Neural cell (in vitro differentiated cells): ENCODE results near the gene EEPD1. TPM values are rescaled to one million over a fixed set of nuclear protein-coding genes. Genes with fewer than 3 reads are reported as not detected.
"Not testable (repeated sequence)": the region's sequence is repeated elsewhere in the genome, so short reads cannot be mapped to it uniquely, and the experiment has no call there.

Experiments used
- H2AFZ ChIP-seq: fragments of 200-600, 300-800 bp; sonication (generic), shearing (Covaris generic); 2 replicates; pipeline ENCODE4 v1.6.0; 2014; ENCODE audit warnings: low read depth, mild to moderate bottlenecking, antibody characterized with exemption, low read length, moderate library complexity
- H3F3A ChIP-seq: fragments of 200-600 bp; shearing (Covaris generic); 2 replicates; pipeline ENCODE4 v1.6.1; 2016; ENCODE audit warnings: mild to moderate bottlenecking, moderate library complexity, mixed read lengths, antibody characterized with exemption, low read length; ENCODE audit not compliant: insufficient read depth, poor library complexity, severe bottlenecking
- H3K27ac ChIP-seq: fragments of 200-600, 300-800 bp; sonication (generic), shearing (Covaris generic); 2 replicates; pipeline ENCODE4 v1.5.1; 2014; ENCODE audit warnings: mild to moderate bottlenecking, low read length, moderate library complexity
- H3K27me3 ChIP-seq: fragments of 300-800, 200-600 bp; sonication (generic), shearing (Covaris generic); 2 replicates; pipeline ENCODE4 v1.6.0; 2014; ENCODE audit warnings: mild to moderate bottlenecking, low read depth, low read length, moderate library complexity; ENCODE audit not compliant: insufficient read depth
- H3K36me3 ChIP-seq: fragments of 300-800, 200-600 bp; sonication (generic), shearing (Covaris generic); 2 replicates; pipeline ENCODE4 v1.5.1; 2014; ENCODE audit warnings: mild to moderate bottlenecking, antibody characterized with exemption, low read length, moderate library complexity; ENCODE audit not compliant: insufficient read depth
- H3K4me2 ChIP-seq: fragments of 300-800, 200-600 bp; sonication (generic), shearing (Covaris generic); 2 replicates; pipeline ENCODE4 v1.6.0; 2014; ENCODE audit warnings: mild to moderate bottlenecking, low read length
- H3K4me3 ChIP-seq: fragments of 300-800, 200-600 bp; sonication (generic), shearing (Covaris generic); 2 replicates; pipeline ENCODE4 v1.5.1; 2014; ENCODE audit warnings: mild to moderate bottlenecking, low read length, moderate library complexity
- H3K79me2 ChIP-seq: fragments of 200-600 bp; shearing (Covaris generic); replicated peaks from 2 replicates; pipeline ENCODE4 v1.6.0; 2014; ENCODE audit warnings: mild to moderate bottlenecking, low read length, moderate library complexity; ENCODE audit not compliant: insufficient read depth
- H3K9ac ChIP-seq: fragments of 300-800, 200-600 bp; sonication (generic), shearing (Covaris generic); 2 replicates; pipeline ENCODE4 v1.6.1; 2016; ENCODE audit warnings: mild to moderate bottlenecking, low read length, mixed read lengths
- H3K9me2 ChIP-seq: fragments of 200-600 bp; shearing (Covaris generic); 2 replicates; pipeline ENCODE4 v1.6.1; 2016; ENCODE audit warnings: mild to moderate bottlenecking, low read length, mixed read lengths; ENCODE audit not compliant: insufficient read depth
- H3K9me3 ChIP-seq: fragments of 200-600, 300-800 bp; sonication (generic), shearing (Covaris generic); 2 replicates; pipeline ENCODE4 v1.6.1; 2016; ENCODE audit warnings: mild to moderate bottlenecking, mixed run types, low read length, moderate library complexity, mixed read lengths
- H4K20me1 ChIP-seq: fragments of 200-600 bp; shearing (Covaris generic); 2 replicates; pipeline ENCODE4 v1.6.1; 2016; ENCODE audit warnings: mild to moderate bottlenecking, mixed run types; ENCODE audit not compliant: insufficient read depth
- CTCF ChIP-seq: fragments of 450-650 bp; IDR thresholded peaks from 2 replicates; pipeline ENCODE4 v1.5.1; 2014; ENCODE audit warnings: antibody characterized with exemption, mild to moderate bottlenecking, moderate library complexity; ENCODE audit not compliant: poor library complexity, severe bottlenecking
- EP300 ChIP-seq: fragments of 450-650 bp; conservative IDR thresholded peaks from 2 replicates; pipeline ENCODE4 v1.6.1; 2014; ENCODE audit warnings: antibody characterized with exemption, mild to moderate bottlenecking, moderate library complexity; ENCODE audit not compliant: poor library complexity, severe bottlenecking
- EZH2 ChIP-seq: fragments of 200-600, 300-800 bp; shearing (Covaris generic), sonication (generic); IDR thresholded peaks from 2 replicates; pipeline ENCODE4 v1.6.1; 2014; ENCODE audit warnings: antibody characterized with exemption, low read length, borderline replicate concordance, mild to moderate bottlenecking; ENCODE audit not compliant: insufficient read depth, poor library complexity, severe bottlenecking
- MXI1 ChIP-seq: fragments of 450-650 bp; conservative IDR thresholded peaks from 2 replicates; pipeline ENCODE4 v1.6.1; 2014; ENCODE audit warnings: antibody characterized with exemption, mild to moderate bottlenecking; ENCODE audit not compliant: poor library complexity, severe bottlenecking
- POLR2AphosphoS5 ChIP-seq: IDR thresholded peaks from 2 replicates; pipeline ENCODE4 v1.6.1; 2012
- RAD21 ChIP-seq: fragments of 450-650 bp; conservative IDR thresholded peaks from 2 replicates; pipeline ENCODE4 v1.6.1; 2014; ENCODE audit warnings: antibody characterized with exemption, mild to moderate bottlenecking, moderate library complexity
- REST ChIP-seq: IDR thresholded peaks from 2 replicates; pipeline ENCODE4 v1.6.1; 2012; ENCODE audit warnings: borderline replicate concordance
- SMC3 ChIP-seq: fragments of 450-650 bp; conservative IDR thresholded peaks from 2 replicates; pipeline ENCODE4 v1.6.1; 2014; ENCODE audit warnings: antibody characterized with exemption, mild to moderate bottlenecking, moderate library complexity; ENCODE audit not compliant: poor library complexity
- TAF1 ChIP-seq: IDR thresholded peaks from 2 replicates; pipeline ENCODE4 v1.6.1; 2012; ENCODE audit warnings: low read depth
- polyA plus RNA-seq: library from polyadenylated mRNA; depleted of rRNA; stranded (reverse); fragments of >200 nt; gene quantifications from 2 replicates; pipeline ENCODE4 v1.2.3, GENCODE V29; 2014

The EEPD1 gene
- polyA plus RNA-seq, 1 donor from 2014 or later: 4.2 TPM

- Histone ChIP-seq H3K9me3 (no peaks in the 10 kb centered on the region), H4K20me1 (no peaks in the 10 kb centered on the region), H3K4me3 (no peak overlapping the region), H3K9me2 (no peaks in the 10 kb centered on the region), H2AFZ (no peak overlapping the region), H3K9ac (no peak overlapping the region), H3K27me3 (no peaks in the 10 kb centered on the region), H3K27ac (no peak overlapping the region), H3K36me3 (no peaks in the 10 kb centered on the region), H3K4me2 (no peak overlapping the region), H3F3A (no peaks in the 10 kb centered on the region), H3K79me2 (no peaks in the 10 kb centered on the region)
- TF ChIP-seq RAD21: no peak
- TF ChIP-seq EP300: no peak
- TF ChIP-seq SMC3: no peak
- TF ChIP-seq CTCF: no peak
- no peak for TF ChIP-seq REST
- no peak for TF ChIP-seq TAF1
- no peak for TF ChIP-seq MXI1
- no peak for TF ChIP-seq EZH2
- TF ChIP-seq POLR2AphosphoS5: no peak
Observed at GRCh38 chr7:36119005-36119706, 33.9 kb upstream of the EEPD1 start.

GRCh38 chr7:36119983-36120646 lies 32.9 kb upstream of the EEPD1 start:
- not testable (repeated sequence) for H3K9me2 ChIP-seq, H3K79me2 ChIP-seq, H3K27ac ChIP-seq, H3K4me3 ChIP-seq, H3K36me3 ChIP-seq, H3F3A ChIP-seq, H3K4me2 ChIP-seq, H3K27me3 ChIP-seq, H3K9ac ChIP-seq, H2AFZ ChIP-seq, H4K20me1 ChIP-seq, H3K9me3 ChIP-seq

- H3K4me3 ChIP-seq, H3F3A ChIP-seq, H3K4me2 ChIP-seq, H3K9me2 ChIP-seq, H3K27me3 ChIP-seq, H3K36me3 ChIP-seq, H4K20me1 ChIP-seq, H3K27ac ChIP-seq, H3K9me3 ChIP-seq, H3K79me2 ChIP-seq, H2AFZ ChIP-seq, H3K9ac ChIP-seq: not testable (repeated sequence)
Observed at GRCh38 chr7:36125630-36126029, 27.4 kb upstream of the EEPD1 start.
